Suprapubic skin (tissue), 3 donors: ENCODE data around the gene POFUT1.

Source experiments
- CTCF ChIP-seq, 2 donors: fragments of 200-600 bp in 1 of 2; fragments of 450-650 bp in 1 of 2; sonication (generic) in 1 of 2; IDR thresholded peaks; one replicate each; pipeline ENCODE4 v1.5.1; 2016 to 2019; ENCODE audit warnings: antibody characterized with exemption in 2 of 2, mild to moderate bottlenecking in 1 of 2, moderate library complexity in 1 of 2
- EP300 ChIP-seq: sonication (generic); formaldehyde crosslinking; IDR thresholded peaks from one replicate; pipeline ENCODE4 v1.6.1; 2017; ENCODE audit warnings: antibody characterized with exemption

DNA sequence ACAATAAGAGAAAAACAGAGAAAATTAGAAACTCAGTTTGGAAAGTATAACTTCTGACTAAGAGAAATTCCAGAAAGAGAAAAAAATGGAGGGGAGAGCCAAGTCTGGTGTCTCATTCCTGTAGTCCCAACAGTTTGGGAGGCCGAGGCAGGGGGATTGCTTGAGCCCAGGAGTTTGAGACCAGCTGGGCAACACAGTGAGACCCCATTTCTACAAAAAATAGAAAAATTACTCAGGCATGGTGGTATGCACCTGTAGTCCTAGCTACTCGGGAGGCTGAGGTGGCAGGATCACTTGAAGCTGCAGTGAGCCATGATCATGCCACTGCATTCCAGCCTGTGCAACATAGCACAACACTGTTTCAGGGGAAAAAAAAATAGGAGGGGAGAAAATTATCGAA lies 66.7 kb downstream of the POFUT1 start:
- TF ChIP-seq CTCF (IDR thresholded peaks at IDR 0.05) (no peak), EP300 (no peak)
